Esophagus squamous epithelium (tissue), 5 donors: ENCODE results near the gene ZNF582. TPM values are rescaled to one million over a fixed set of nuclear protein-coding genes. Genes with fewer than 3 reads are reported as not detected.

Experiments
- DNase-seq: peaks from one replicate; lab custom pipeline; 2025; lab: John Stamatoyannopoulos, UW
- H3K27ac ChIP-seq, 4 donors: fragments of 200-600 bp; sonication (generic); one replicate each; pipeline ENCODE4 v1.5.1; 2016 to 2019; ENCODE audit warnings: mild to moderate bottlenecking in 1 of 4
- H3K27me3 ChIP-seq, 4 donors: fragments of 200-600 bp; sonication (generic); 1 replicate in 3 of 4; 2 replicates in 1 of 4; pipeline versions ENCODE4 v1.5.1 to v1.6.0; 2017 to 2021; ENCODE audit warnings: antibody characterized with exemption in 1 of 4
- H3K36me3 ChIP-seq, 3 donors: fragments of 200-600 bp; sonication (generic); one replicate each; pipeline ENCODE4 v1.5.1; 2016 to 2019
- H3K4me1 ChIP-seq, 3 donors: fragments of 200-600 bp; sonication (generic); one replicate each; pipeline ENCODE4 v1.5.1; 2017 to 2019
- H3K4me3 ChIP-seq, 4 donors: fragments of 200-600 bp; sonication (generic); 1 replicate in 3 of 4; 2 replicates in 1 of 4; pipeline ENCODE4 v1.5.1; 2016 to 2019; ENCODE audit warnings: mild to moderate bottlenecking in 2 of 4, moderate library complexity in 1 of 4
- H3K9me3 ChIP-seq, 3 donors: fragments of 200-600 bp; sonication (generic); one replicate each; pipeline ENCODE4 v1.5.1; 2016 to 2019
- POLR2A ChIP-seq, 4 donors: fragments of 450-650 bp; IDR thresholded peaks; one replicate each; pipeline ENCODE4 v1.6.1; 2017; ENCODE audit warnings: antibody characterized with exemption in 4 of 4, mild to moderate bottlenecking in 4 of 4, moderate library complexity in 3 of 4
- WGBS, 2 donors: methylation state at CpG; one replicate each; pipeline ENCODE4 v1.1.5; 2018; 5-methylcytosine and 5-hydroxymethylcytosine counted together
- intact Hi-C: fragments of 100-400 bp; cut with DNase I; formaldehyde crosslinking; loops from one replicate; pipeline ENCODE4 v1.15.0; 2022
- total RNA-seq, 4 donors: library from RNA; depleted of rRNA; stranded (reverse); fragments of >200 nt; gene quantifications; one replicate each; pipeline ENCODE4 v1.1.0, GENCODE V29; 2016
- TF ChIP-seq, protein P1 (sequence below), 6 experiments: fragments of 450-650 bp in 4 of 6; fragments of 200-600 bp in 2 of 6; sonication (generic) in 2 of 6; IDR thresholded peaks; one replicate each; pipeline ENCODE4 v1.5.1; 2016 to 2019; ENCODE audit warnings: antibody characterized with exemption in 6 of 6, mild to moderate bottlenecking in 4 of 6, moderate library complexity in 4 of 6
- donor health status: DM: yes; HTN: yes; CAD: no.

The ZNF582 gene
- total RNA-seq, 4 donors from 2014 or later = 0.44 to 2.3 (median 0.86) TPM

DNA sequence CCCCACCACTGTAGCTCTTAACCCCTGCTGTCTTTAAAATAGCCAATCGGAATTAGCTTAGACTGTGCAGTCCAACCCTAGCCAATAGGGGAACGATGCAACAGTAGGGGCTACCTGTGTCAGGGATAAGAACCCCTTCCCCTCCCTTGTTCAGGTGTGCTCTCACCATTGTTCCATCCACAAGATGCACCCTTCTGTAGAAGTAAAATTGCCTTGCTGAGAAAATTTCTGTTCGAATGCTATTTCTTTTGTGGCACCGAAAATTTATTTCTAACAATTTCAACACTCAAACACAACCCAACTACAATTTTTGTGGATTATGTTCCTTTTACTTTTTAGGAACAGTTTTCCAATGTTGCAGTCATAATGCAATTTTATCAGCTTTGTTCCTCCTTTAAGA is 7.2 kb upstream of the ZNF582 start:
- intact Hi-C loops = no loop called here
- peaks cover 0 to 68% (median 13%) of the 10 kb centered on the region in 3 donors for H3K9me3 ChIP-seq

GRCh38 chr19:56398809-56399208 is 5.5 kb upstream of the ZNF582 start:
- no peak for DNase-seq
- no peak overlapping the region for H3K27ac ChIP-seq
- 84 to 89% methylated on average over 5 of the region's 5 CpGs for WGBS, 2 donors
- H3K36me3 ChIP-seq = peaks cover 0 to 20% (median 0%) of the 10 kb centered on the region in 3 donors
- H3K4me1 ChIP-seq = peaks cover 0 to 15% (median 5%) of the 10 kb centered on the region in 3 donors
- TF ChIP-seq, protein P1, sequence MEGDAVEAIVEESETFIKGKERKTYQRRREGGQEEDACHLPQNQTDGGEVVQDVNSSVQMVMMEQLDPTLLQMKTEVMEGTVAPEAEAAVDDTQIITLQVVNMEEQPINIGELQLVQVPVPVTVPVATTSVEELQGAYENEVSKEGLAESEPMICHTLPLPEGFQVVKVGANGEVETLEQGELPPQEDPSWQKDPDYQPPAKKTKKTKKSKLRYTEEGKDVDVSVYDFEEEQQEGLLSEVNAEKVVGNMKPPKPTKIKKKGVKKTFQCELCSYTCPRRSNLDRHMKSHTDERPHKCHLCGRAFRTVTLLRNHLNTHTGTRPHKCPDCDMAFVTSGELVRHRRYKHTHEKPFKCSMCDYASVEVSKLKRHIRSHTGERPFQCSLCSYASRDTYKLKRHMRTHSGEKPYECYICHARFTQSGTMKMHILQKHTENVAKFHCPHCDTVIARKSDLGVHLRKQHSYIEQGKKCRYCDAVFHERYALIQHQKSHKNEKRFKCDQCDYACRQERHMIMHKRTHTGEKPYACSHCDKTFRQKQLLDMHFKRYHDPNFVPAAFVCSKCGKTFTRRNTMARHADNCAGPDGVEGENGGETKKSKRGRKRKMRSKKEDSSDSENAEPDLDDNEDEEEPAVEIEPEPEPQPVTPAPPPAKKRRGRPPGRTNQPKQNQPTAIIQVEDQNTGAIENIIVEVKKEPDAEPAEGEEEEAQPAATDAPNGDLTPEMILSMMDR (IDR thresholded peaks at IDR 0.05) = no peak
- TF ChIP-seq POLR2A (IDR thresholded peaks at IDR 0.05) = no peak
- intact Hi-C loops = no loop called here
- H3K9me3 ChIP-seq = peaks cover 0 to 82% (median 13%) of the 10 kb centered on the region in 3 donors
- no peaks in the 10 kb centered on the region for H3K27me3 ChIP-seq
- no peak overlapping the region for H3K4me3 ChIP-seq

More for the DNA sequence above, 7.2 kb upstream of the ZNF582 start:
- Histone ChIP-seq H3K27ac (no peak overlapping the region), H3K4me3 (no peak overlapping the region), H3K27me3 (no peaks in the 10 kb centered on the region), H3K36me3 (peaks cover 0 to 20% (median 0%) of the 10 kb centered on the region in 3 donors), H3K4me1 (peaks cover 0 to 22% (median 10%) of the 10 kb centered on the region in 3 donors)
- WGBS, 2 donors = 88 to 93% methylated on average over 4 of the region's 4 CpGs
- TF ChIP-seq, protein P1 (IDR thresholded peaks at IDR 0.05) = no peak
- no peak for TF ChIP-seq POLR2A (IDR thresholded peaks at IDR 0.05)
- DNase-seq = no peak

DNA sequence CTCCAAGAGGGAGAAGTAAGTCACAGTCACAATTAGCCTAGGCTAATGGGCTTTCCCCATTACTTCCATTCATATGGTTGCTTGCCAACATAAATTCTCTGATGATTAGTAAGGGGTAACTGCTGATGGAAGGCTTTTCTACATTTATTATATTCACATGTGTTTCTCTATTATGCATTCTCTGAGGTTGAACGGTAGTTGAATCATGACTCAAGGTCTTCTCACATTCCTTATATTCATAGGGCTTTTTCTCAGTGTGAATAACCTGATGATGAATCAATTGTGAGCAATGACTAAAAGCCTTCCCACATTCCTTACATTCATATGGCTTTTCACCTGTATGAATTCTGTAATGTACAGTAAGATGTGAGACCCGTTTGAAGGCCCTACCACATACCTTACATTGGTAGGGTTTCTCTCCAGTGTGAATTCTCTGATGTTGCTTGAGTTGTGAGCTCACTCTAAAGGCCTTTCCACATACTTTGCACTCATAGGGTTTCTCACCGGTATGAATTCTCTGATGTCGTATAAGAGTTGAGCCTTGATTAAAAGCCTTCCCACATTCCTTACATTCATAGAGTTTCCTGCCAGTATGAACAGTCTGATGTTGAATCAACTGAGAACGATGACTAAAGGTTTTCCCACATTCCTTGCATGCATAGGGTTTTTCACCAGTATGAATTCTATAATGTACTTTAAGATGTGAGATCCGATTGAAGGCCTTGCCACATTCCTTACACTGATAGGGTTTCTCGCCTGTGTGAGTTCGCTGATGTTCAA is 9.3 kb downstream of the ZNF582 start:
- Histone ChIP-seq H3K4me3 (no peak overlapping the region), H3K4me1 (no peaks in the 10 kb centered on the region), H3K27ac (no peak overlapping the region), H3K27me3 (no peaks in the 10 kb centered on the region), H3K9me3 (peaks cover 0 to 77% (median 32%) of the 10 kb centered on the region in 3 donors), H3K36me3 (peaks cover 0 to 57% (median 0%) of the 10 kb centered on the region in 3 donors)
- TF ChIP-seq, protein P1 (IDR thresholded peaks at IDR 0.05) = no peak
- no peak for TF ChIP-seq POLR2A (IDR thresholded peaks at IDR 0.05)
- intact Hi-C loops = no loop called here
- DNase-seq = no peak
- 82 to 88% methylated on average over 8 of the region's 8 CpGs for WGBS, 2 donors

GRCh38 chr19:56377105-56377924 is 16.0 kb downstream of the ZNF582 start:
- H3K4me3 ChIP-seq = no peak overlapping the region
- intact Hi-C loops = no loop called here
- peaks cover 0 to 92% (median 48%) of the 10 kb centered on the region in 3 donors for H3K9me3 ChIP-seq
- H3K27ac ChIP-seq = no peak overlapping the region
- TF ChIP-seq POLR2A (IDR thresholded peaks at IDR 0.05) = no peak
- TF ChIP-seq, protein P1 (IDR thresholded peaks at IDR 0.05) = no peak
- no peaks in the 10 kb centered on the region for H3K27me3 ChIP-seq
- 90 to 93% methylated on average over 11 of the region's 11 CpGs for WGBS, 2 donors
- DNase-seq = no peak
- peaks cover 6 to 68% (median 11%) of the 10 kb centered on the region in 3 donors for H3K36me3 ChIP-seq
- no peaks in the 10 kb centered on the region for H3K4me1 ChIP-seq
